EL (cell line): ENCODE data around the gene MS4A4E.

ENCODE experiments used
- DNase-seq: peaks from one replicate; pipeline ENCODE4 v3.0.0-alpha.2; 2016

Gene MS4A4E

DNA sequence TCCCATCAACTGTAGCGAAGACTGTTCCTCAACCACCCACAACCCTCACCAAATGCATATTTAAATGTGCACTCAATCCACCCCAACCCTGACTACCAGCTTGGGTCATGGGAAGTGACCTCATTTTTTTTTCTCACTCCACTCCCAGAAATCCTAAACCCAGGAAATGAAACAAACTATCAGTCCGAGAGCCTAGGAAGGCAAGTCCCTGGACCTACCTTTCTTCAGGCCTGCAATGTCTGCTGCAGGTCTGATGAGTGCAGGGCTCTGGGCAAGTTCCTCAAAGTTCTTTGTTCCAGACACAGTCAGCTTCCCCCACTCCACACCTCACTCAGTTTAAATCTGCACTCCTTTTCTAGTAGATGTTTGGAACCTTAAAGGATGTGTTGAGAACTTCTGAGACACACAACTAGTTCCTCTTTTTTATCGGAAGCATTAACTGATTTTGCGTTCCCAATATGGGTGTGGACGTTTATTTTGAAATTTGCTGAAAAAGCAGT lies at the start of gene MS4A4E:
Gene MS4A4E, minus strand, starts transcription at position 398 of the 500 bp plus-strand sequence. CDS start 13,082 bp downstream, outside the sequence.
- no peak for DNase-seq

DNA sequence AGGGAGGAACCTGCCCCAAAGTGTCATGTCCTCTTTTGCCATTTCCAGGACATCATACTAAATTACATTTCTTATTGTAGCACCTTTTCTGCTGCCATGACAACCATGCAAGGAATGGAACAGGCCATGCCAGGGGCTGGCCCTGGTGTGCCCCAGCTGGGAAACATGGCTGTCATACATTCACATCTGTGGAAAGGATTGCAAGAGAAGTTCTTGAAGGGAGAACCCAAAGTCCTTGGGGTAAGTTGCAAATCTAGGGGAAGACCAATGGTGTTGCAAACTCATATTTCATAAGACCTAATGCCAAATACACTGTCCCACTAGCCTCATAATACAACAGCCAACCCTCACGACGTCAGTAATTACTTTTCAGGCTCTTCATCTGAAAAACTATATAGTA lies 49.2 kb upstream of the MS4A4E start:
- DNase-seq: no peak

DNA sequence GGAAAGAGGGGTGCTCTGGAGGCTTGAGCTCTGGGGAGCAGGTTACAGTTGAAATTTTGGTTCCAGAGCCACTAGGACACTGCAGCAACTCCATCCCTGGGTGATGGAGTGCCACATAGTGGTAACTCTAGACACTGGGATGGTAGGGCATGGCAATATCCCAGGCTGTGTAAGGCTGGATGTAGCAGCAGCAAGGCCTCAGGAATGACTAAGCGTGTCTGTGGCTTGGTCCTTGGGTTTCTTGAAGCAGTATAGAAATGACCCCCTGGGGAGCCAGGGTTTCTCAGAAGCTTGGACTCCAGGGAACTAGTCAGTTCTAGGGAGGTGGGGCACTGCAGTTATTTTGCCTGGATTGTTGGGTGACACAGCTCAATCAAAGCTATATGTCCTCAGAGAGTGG lies 45.6 kb upstream of the MS4A4E start:
- DNase-seq: peak; percentile 16

DNA sequence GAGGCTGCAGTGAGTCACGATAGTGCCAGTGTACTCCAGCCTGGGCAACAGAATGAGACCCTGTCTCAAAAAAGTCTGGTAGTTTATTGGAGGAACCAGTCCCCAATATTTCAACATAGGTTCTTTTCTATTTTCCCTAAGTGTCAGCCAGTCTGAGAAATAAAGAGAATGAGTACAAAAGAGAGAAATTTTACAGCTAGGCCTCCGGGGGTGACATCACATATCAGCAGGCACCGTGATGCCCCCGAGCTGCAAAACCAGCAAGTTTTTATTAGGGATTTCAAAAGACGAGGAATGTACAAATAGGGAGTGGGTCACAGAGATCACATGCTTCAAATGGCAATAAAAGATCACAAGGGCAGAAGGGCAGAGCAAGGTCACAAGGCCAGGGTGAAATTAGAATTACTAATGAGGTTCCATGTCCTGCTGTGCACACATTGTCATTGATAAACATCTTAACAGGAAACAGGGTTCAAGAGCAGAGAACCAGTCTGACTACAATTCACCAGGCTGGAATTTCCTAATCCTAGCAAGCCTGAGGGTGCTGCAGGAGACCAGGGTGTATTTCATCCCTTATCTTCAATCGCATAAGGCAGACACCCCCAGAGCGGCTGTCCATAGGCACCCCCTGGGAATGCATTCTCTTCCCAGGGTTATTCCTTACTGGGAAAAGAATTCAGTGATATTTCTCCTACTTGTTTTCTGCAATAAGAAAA lies 42.6 kb upstream of the MS4A4E start:
- DNase-seq: peak; percentile 12

DNA sequence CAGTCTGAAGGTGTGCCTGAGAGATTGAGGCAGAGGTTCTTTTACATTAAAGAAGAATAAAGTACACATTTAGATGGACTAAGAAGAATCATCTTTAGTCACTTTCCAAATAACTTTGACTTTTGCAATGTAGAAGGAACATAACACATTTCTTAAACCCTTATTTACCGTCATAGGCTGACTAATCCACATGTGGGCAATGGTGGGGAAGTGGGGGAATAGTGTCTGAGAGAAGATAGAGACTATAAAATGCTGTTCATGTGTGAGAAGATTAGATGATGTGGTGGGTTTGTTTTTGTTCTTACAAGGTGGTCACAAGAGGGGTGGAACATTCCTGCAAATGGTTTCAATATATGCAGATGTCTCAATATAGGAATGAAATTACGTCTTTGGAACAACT lies 39.3 kb upstream of the MS4A4E start:
- DNase-seq: no peak

DNA sequence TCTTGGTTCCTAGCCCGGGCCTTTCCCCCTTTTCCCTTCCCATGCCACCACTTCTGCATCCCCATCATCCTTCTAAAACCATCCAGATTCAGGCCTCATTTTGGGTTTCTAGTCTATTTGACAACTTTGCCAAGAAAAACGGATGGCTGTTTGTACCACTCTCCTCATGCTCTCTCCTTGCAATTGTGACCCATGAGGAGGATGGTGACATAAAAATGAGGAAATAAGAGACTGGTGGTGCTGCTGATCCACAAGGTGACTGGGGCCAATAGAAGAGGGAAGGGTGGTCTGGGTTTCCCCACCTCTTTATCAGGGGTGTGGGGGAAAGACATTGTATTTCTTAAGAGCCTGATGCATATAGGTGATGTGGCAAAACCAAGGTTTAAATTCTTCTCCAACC lies 38.5 kb upstream of the MS4A4E start:
- no peak for DNase-seq

DNA sequence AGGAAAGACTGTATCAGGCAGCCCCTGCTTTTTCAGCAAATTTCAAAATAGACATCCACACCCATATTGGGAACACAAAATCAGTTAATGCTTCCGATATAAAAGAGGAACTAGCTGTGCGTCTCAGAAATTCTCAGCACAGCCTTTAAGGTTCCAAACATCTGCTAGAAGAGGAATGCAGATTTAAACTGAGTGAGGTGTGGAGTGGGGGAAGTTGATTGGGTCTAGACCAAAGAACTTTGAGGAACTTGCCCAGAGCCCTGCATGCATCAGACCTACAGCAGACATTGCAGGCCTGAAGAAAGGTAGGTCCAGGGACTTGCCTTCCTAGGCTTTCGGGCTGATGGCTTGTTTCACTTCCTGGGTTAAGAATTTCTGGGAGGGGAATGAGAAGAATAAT lies 37.5 kb upstream of the MS4A4E start, which contains the start of gene MS4A4A:
Gene MS4A4A, plus strand, starts transcription at position 255 of the 400 bp plus-strand sequence. Its CDS starts 10 bp downstream, at position 265.
- no peak for DNase-seq

DNA sequence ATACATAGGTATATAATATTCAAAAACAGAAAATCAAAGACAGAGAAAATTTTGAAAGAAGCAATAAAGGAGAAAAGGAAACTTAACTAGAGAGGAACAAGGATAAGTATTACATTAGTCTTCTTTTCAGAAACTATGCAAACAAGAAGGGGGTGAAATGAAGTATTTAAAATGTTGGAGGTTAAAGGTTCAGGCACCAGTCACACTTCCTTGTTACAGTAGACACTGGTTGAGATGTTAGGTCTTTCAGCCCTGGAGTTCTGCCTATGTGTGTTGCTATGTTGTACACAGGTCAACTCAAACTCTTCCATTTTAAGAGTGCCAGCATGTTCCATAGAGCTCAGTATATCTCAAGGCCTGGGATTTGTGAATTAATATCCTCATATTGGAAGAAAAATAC lies 31.5 kb upstream of the MS4A4E start:
- DNase-seq: no peak

DNA sequence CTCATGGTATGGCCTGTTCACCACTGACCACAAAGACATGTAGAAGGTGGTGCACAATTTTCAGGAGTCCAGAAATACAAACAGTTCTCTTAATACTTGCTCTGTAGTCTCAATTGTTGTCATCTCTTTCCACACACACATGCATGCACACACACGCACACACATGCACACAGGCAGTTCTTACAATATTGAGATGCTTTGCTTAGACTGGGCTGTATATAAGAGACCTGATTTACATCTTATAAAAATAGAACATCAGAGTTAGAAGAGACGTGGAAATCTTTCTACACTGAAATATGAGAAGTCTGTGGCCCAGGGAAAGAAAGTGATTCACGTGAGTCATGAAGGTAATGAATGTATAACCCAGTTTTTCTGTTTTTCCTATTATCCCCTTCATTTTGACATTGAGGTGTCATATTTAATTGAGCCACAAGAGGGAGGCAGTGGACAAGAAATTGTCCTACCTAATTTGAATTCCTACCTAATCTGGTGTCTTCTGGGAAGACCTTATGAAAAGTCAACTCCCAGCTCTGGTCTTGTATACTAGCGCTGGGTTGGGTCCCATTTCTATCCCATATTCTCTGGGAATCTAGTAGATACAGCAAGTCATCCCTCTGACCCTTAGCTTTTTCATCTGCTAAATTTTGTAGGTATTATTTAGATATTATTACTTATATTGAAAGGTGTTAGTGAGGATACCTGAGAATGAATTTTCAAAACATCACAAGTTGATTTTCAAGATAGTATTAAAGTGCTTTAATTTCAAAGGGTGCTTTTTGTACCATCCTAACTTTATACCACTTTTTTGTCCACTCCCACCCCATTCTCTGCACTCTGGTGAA lies 22.7 kb upstream of the MS4A4E start:
- peak; percentile 40 for DNase-seq

DNA sequence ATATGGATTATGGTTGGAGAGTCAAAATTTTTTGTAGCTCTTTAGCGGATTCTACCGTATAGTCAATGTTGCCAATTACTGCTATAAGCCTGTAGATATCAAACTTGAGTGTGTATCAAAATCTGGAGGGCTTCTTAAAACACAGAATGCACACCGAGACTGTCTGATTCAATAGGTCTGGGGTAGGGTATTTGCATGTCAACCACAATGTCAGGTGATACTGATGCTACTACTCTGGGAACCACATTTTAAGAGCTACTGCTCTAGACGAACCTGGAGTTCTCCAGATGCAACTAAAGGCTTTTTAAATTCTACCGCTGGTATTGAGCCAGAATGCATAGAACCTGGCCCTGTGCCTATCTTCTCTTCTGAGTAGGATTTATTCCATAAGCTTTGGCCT lies 21.7 kb upstream of the MS4A4E start:
- no peak for DNase-seq

DNA sequence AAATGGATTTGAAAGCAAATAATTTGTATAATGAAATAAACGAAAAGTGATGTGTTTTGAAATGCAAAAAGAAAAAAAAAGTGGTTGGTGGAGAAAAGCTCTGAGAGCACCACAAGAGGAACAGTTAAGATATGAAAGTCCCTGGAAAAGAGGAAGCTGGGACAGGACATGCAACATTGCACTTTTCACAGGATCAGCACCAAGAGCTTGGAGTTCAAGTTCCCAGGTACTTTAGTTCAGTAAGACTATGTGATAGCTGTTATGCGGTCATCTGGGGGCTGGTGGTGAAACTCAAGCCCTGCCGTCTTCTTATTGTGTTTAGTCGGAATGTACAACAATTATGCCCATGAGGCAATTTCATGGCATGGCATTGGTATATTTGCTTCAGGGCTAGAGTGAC lies 20.5 kb upstream of the MS4A4E start:
- no peak for DNase-seq

DNA sequence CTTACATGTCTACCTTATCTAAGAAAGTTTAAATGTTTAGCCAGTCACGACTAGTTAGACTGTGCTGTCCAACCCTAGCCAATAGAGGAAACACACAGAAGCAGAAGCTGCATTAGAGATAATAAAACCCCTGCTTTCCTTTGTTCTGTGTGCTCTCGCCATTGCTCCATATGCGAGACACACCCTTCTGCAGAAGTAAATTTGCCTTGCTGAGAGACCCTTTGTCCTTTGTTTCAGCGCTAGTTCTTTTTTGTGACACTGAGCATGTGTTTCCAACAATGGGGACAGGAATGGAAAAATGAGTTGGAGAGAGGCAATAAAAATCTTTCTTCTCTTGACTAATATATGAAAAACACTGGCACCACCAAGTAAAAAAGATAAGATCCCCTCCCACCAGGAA lies 18.1 kb upstream of the MS4A4E start:
- no peak for DNase-seq

DNA sequence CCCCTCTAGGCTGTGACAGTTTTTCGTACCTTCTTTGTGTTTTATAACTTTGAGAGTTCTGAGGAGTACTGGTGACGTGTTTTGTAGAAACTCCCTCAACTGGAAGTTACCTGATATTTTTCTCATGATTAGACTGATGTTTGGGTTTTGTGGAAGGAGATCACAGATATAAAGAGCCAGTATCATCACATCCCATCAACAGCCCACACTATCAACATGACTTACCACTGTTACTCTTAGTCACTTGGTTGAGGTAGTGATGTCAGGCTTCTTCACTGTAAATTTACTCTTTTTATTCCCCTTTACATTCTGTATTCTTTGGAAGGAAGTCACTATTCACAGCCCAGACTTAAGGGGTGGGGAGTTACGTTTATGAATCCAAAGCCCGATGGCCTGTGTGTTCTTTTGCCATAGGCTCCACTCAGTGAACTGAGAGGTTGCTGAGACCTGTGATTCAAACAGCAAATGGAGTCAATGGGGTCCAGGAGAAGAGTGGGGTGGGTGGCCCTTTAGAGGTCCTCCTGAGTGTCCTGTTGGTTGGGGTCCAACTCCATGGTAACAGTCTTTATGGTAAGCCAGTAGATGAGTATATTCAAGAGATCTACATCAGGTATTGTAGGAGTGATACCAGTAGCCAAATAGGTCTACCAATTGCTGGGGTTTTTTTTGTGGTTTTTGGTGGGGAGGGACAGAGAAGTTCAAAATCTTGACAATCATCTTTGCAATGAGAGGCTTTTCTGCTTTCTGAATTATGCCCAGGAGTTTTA lies 15.2 kb upstream of the MS4A4E start:
- no peak for DNase-seq

DNA sequence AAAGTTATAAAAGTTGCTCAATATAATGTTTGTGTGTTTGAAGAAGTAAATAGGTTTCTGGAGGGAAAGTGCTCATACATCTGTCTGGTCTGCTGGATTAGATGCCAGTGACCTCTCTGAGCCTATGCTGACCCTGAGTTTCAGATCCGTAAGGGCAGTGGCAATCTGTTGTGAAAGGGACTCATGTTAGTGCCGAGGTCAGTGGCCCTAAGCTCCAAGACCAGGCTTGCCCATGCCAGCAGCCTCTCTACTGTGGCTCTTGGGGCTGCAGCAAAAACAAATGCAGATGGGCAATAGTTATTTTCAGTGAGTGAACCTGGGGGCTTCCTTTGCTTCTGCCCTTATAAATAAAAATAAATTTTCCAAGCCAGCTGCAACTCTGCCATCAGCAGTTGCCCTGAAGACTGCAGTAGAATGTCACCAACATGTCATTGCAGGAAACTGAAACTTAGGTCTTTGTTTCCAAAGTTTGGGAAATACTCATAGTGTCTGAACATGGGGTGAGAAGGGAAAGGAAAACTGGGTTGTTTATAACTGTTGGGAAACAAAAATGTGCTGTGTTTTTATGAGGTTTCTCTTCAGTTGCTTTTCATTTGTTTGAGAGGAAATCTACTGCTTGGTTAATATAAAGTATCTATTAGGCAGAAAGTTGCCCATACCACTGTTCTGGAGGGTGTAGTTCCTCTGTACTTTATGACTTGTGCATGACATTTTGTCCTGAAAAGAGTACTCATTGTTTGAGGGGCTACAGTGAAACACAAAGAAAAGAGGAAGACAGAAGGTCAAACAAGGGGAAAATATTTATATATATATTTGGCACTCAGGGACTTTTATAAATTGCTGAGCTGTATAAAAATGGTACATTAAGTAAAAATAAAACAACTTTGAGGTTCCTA lies 9.5 kb upstream of the MS4A4E start:
- no peak for DNase-seq

DNA sequence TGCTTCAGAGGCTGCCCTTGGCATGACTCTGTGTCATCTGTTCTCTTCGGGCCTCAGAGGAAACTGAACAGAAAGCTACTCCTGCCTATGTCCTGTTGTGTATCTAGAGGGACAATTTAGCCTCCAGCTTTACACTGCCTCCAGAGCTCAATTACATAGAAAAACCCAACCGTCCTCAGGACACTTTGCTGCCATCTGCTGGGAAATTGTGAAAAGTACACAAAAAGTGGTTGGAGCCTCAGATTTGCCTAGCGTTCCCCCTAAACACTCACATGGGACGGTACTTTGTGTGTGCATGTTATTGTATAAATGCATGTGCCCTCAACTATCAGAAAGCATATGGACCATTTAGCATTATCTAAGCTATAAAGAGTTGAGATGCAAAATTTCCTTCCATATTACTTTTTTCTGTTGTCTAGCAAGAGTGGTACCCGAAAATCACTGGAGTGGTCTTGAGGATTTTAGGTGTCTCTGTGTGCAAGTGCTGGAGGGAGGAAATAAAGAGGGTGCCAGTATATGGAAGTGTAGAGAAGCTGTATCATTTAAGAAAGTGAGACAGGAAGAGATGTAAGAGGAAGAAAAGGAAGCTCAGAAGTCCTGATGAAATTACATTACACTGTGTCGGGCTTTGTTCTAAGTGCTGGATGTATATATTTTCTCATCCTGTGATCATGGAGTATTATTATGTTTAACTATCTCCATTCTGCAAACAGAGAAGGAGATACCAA lies 8.7 kb upstream of the MS4A4E start:
- DNase-seq: no peak

DNA sequence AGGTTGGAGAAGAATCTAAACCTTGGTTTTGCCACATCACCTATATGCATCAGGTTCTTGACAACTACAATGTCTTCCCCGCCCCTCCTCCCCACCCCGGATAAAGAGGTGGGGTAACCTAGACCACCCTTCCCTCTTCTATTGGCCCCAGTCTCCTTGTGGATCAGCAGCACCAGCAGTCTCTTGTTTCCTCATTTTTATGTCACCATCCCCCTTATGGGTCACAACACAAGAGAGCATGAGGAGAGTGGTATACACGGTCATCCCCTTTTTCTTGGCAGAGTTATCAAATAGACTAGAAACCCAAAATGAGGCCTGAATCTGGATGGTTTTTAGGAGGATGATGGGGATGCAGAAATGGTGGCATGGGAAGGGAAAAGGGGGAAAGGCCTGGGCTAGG lies 1.2 kb downstream of the MS4A4E start:
- DNase-seq: no peak

DNA sequence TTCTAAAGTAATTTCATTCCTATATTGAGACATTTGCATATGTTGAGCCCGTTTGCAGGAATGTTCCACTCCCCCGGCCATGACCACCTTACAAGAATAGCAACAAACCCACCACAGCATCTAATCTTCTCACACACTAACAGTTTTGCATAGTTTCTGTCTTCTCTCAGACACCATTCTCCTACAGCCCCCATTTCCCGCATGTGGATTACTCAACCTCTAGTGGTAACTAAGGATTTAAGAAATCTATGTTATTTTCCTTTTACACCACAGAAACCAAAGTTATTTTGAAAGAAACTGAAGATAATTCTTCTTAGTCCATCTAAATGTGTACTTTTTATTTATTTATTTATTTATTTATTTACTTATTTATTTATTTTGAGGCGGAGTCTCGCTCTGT lies 2.3 kb downstream of the MS4A4E start:
- DNase-seq: no peak

DNA sequence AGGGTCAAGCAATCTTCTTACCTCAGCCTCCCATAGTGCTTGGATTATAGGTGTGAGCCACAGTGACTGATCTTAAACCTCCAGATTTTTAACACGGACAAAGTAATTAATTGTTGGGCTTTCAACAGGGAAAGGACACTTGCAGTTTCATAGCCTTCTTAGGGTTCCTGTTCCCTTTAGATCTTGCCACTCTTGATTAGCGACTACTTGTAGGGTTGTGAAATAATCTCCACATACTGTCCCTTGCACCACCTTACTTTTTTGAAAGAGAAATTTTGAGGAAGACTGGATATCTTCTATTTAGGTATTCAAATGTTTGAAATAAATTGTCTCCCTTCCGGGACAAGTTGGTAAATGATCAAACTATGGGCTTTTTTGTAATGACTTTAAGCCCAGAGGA lies 7.6 kb downstream of the MS4A4E start:
- no peak for DNase-seq

DNA sequence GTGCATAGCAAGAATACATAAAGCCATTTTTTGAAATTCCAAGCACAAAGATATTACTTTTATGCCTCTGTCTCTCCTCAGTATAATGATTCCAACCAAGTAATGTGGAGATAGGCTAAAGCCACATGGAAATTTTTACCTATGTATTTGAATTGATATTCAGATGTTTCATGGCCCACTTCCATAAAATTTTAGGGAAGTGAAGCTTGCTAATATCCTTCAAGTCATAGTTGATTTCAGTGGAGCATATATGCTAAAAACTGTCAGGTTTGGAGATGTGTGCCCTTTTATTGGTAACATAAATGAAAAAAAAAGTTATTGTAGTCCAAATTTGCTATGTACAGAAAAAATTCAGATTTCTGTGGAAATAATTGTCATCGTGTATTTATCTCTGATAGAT lies 12.3 kb downstream of the MS4A4E start:
- DNase-seq: no peak

DNA sequence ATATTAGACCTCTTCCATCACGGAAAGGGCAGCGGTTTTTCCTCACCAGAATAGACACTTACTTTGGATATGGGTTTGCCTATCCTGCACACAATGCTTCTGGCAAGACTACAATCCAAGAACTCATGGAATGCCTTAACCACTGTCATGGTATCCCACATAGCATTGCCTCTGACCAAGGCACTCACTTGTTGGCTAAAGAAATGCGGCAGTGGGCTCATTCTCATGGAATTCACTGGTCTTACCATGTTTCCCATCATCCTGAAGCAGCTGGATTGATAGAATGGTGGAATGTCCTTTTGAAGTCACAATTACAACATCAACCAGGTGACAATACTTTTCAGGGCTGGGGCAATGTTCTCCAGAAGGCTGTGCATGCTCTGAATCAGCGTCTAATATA lies 20.8 kb downstream of the MS4A4E start:
- DNase-seq: no peak

DNA sequence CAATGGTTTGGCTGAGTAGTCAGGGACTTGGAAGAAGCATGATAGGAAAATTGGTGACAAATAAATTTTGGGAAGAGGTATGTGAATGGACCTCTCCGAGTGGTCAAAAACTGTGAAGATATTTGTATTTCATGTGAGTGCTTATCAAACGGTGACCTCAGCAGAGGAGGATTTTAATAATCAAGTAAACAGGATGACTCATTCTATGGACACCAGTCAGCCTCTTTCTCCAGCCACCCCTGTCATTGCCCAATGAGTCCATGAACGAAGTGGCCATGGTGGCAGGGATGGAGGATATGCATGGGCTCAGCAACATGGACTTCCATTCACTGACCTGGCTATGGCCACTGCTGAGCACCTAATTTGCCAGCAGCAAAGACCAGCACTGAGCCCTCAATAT lies 21.2 kb downstream of the MS4A4E start:
- DNase-seq: no peak

DNA sequence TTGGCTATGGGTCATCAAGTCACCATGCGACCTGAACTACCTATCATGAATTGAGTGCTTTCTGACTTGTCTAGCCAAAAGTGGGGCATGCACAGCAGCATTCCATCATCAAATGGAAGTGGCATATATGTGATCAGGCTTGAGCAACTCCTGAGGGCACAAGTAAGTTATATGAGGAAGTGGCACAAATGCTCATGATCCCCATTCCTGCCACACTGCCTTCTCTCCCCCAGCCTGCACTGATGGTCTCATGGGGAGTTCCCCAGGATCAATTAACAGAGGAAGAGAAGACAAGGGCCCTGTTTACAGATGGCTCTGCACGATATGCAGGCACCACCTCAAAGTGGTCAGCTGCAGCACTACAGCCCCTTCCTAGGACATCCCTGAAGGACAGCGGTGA lies 21.8 kb downstream of the MS4A4E start:
- DNase-seq: no peak
